GM18873 (cell line): ENCODE data around the gene ABCA13.
"Not testable (repeated sequence)": the region's sequence is repeated elsewhere in the genome, so short reads cannot be mapped to it uniquely, and the experiment has no call there.

ENCODE experiments used
- ATAC-seq: cut with Tn5 transposase; IDR thresholded peaks from one replicate; pipeline ENCODE4 v1.9.1; 2021; ENCODE audit warnings: mild to moderate bottlenecking, moderate library complexity, moderate number of reproducible peaks; ENCODE audit not compliant: unreplicated experiment, low FRiP score

Gene ABCA13

GRCh38 chr7:48171202-48171601 is at the start of gene ABCA13:
TSS of gene ABCA13 (plus strand) at chr7:48171458. CDS start at chr7:48171484, 26 bp downstream.
- no peak for ATAC-seq

GRCh38 chr7:48126037-48126436 is 45.2 kb upstream of the ABCA13 start:
- no peak for ATAC-seq

GRCh38 chr7:48130658-48131108 is 40.6 kb upstream of the ABCA13 start:
- peak; percentile 49 for ATAC-seq

- no peak for ATAC-seq
These were observed 38.5 kb upstream of the ABCA13 start for GRCh38 chr7:48132792-48133191.

- no peak for ATAC-seq
These were observed 31.8 kb upstream of the ABCA13 start for GRCh38 chr7:48139459-48139858.

GRCh38 chr7:48140001-48140681 is 31.1 kb upstream of the ABCA13 start:
- ATAC-seq, result no peak

GRCh38 chr7:48141521-48141920 is 29.7 kb upstream of the ABCA13 start:
- no peak for ATAC-seq

- no peak for ATAC-seq
These were observed 26.9 kb upstream of the ABCA13 start for GRCh38 chr7:48144291-48144768.

GRCh38 chr7:48147078-48147591 is 24.1 kb upstream of the ABCA13 start:
- ATAC-seq, result no peak

GRCh38 chr7:48147690-48148089 is 23.6 kb upstream of the ABCA13 start:
- ATAC-seq, result not testable (repeated sequence)

GRCh38 chr7:48148311-48148710 is 22.9 kb upstream of the ABCA13 start:
- ATAC-seq, result no peak

- ATAC-seq, result no peak
These were observed 22.2 kb upstream of the ABCA13 start for GRCh38 chr7:48149058-48149457.

GRCh38 chr7:48150086-48150485 is 21.2 kb upstream of the ABCA13 start:
- no peak for ATAC-seq

GRCh38 chr7:48154792-48155413 is 16.4 kb upstream of the ABCA13 start:
- no peak for ATAC-seq

- no peak for ATAC-seq
These were observed 12.9 kb upstream of the ABCA13 start for GRCh38 chr7:48158404-48158803.

- no peak for ATAC-seq
These were observed 9.7 kb upstream of the ABCA13 start for GRCh38 chr7:48161407-48162125.

GRCh38 chr7:48165157-48165556 is 6.1 kb upstream of the ABCA13 start:
- ATAC-seq, result no peak

GRCh38 chr7:48168159-48168558 is 3.1 kb upstream of the ABCA13 start:
- no peak for ATAC-seq

GRCh38 chr7:48170506-48170905 is 752 bp upstream of the ABCA13 start:
- ATAC-seq, result no peak

GRCh38 chr7:48173313-48173712 is 2.1 kb downstream of the ABCA13 start:
- ATAC-seq, result no peak

- ATAC-seq, result no peak
These were observed 2.6 kb downstream of the ABCA13 start for GRCh38 chr7:48173756-48174382.
